ENCODE data around the gene ANK3. TPM values are rescaled to one million over a fixed set of nuclear protein-coding genes. Genes with fewer than 3 reads are reported as not detected.

Gene ANK3
- total and polyA plus RNA-seq, 2 donors from 2014 or later = 38.2 to 214 TPM

- no peak overlapping the region for H3K9ac ChIP-seq (ENCODE audit: low read length in 3 of 3)
- no peaks in the 10 kb centered on the region for H3K36me3 ChIP-seq (ENCODE audit: control insufficient read depth in 2 of 3, insufficient read depth in 3 of 3, low read length in 3 of 3)
- intact Hi-C loops (cut with DNase I) = no loop called here
- no peak overlapping the region for H3K4me3 ChIP-seq (ENCODE audit: low read length in 3 of 3)
- no peaks in the 10 kb centered on the region for H3K27me3 ChIP-seq (ENCODE audit: control insufficient read depth, insufficient read depth, low read length)
- no peaks in the 10 kb centered on the region for H3K4me1 ChIP-seq (ENCODE audit: control insufficient read depth in 2 of 3, insufficient read depth in 2 of 3, low read depth in 1 of 3, low read length in 3 of 3)
- no peak for FAIRE-seq
- no peaks in the 10 kb centered on the region for H3K9me3 ChIP-seq (ENCODE audit: control insufficient read depth in 2 of 3, insufficient read depth in 1 of 3, low read length in 3 of 3)
- no peak overlapping the region for H3K27ac ChIP-seq (ENCODE audit: low read depth in 2 of 2, low read length in 2 of 2)
- TF ChIP-seq CTCF (IDR thresholded peaks at IDR 0.05; ENCODE audit: borderline replicate concordance, extremely low read depth, insufficient read depth) = no peak
- DNase-seq = no peak
These were observed 385.8 kb downstream of the ANK3 start for GRCh38 chr10:60003651-60004523.

GRCh38 chr10:60000747-60001146, 388.9 kb downstream of the ANK3 start:
- no peak for TF ChIP-seq CTCF (IDR thresholded peaks at IDR 0.05; ENCODE audit: borderline replicate concordance, extremely low read depth, insufficient read depth)
- no peaks in the 10 kb centered on the region for H3K36me3 ChIP-seq (ENCODE audit: control insufficient read depth in 2 of 3, insufficient read depth in 3 of 3, low read length in 3 of 3)
- no peaks in the 10 kb centered on the region for H3K9me3 ChIP-seq (ENCODE audit: control insufficient read depth in 2 of 3, insufficient read depth in 1 of 3, low read length in 3 of 3)
- no peaks in the 10 kb centered on the region for H3K4me1 ChIP-seq (ENCODE audit: control insufficient read depth in 2 of 3, insufficient read depth in 2 of 3, low read depth in 1 of 3, low read length in 3 of 3)
- H3K27ac ChIP-seq (ENCODE audit: low read depth in 2 of 2, low read length in 2 of 2) = no peak overlapping the region
- no peaks in the 10 kb centered on the region for H3K27me3 ChIP-seq (ENCODE audit: control insufficient read depth, insufficient read depth, low read length)
- no peak overlapping the region for H3K9ac ChIP-seq (ENCODE audit: low read length in 3 of 3)
- H3K4me3 ChIP-seq (ENCODE audit: low read length in 3 of 3) = no peak overlapping the region
- FAIRE-seq = no peak
- DNase-seq = no peak
- intact Hi-C loops (cut with DNase I) = no loop called here

GRCh38 chr10:59997827-59998525, 391.7 kb downstream of the ANK3 start:
- no peak for FAIRE-seq
- intact Hi-C loops (cut with DNase I) = no loop called here
- Histone ChIP-seq H3K4me3 (ENCODE audit: low read length in 3 of 3) (no peak overlapping the region), H3K9ac (ENCODE audit: low read length in 3 of 3) (no peak overlapping the region), H3K9me3 (ENCODE audit: control insufficient read depth in 2 of 3, insufficient read depth in 1 of 3, low read length in 3 of 3) (no peaks in the 10 kb centered on the region), H3K4me1 (ENCODE audit: control insufficient read depth in 2 of 3, insufficient read depth in 2 of 3, low read depth in 1 of 3, low read length in 3 of 3) (no peaks in the 10 kb centered on the region), H3K27ac (ENCODE audit: low read depth in 2 of 2, low read length in 2 of 2) (no peak overlapping the region), H3K36me3 (ENCODE audit: control insufficient read depth in 2 of 3, insufficient read depth in 3 of 3, low read length in 3 of 3) (no peaks in the 10 kb centered on the region), H3K27me3 (ENCODE audit: control insufficient read depth, insufficient read depth, low read length) (no peaks in the 10 kb centered on the region)
- TF ChIP-seq CTCF (IDR thresholded peaks at IDR 0.05; ENCODE audit: borderline replicate concordance, extremely low read depth, insufficient read depth) = no peak
- DNase-seq = peak in 1 of 5 donors; percentile 24

Data from kidney (tissue), 14 donors.